Activated CD8-positive, alpha-beta T cell treated with anti-CD3 and anti-CD28 coated beads for 36 hours (primary cell): ENCODE data around the gene SLC24A3. TPM values are rescaled to one million over a fixed set of nuclear protein-coding genes. Genes with fewer than 3 reads are reported as not detected.

ENCODE experiments used
- ATAC-seq: fragments of 200-7000 bp; cut with Tn5 transposase; one replicate; pipeline ENCODE4 v1.10.0; 2021; ENCODE audit warnings: mild to moderate bottlenecking, moderate library complexity
- CTCF ChIA-PET: fragments of 350-600 bp; sonication (Branson Sonifier 250); formaldehyde crosslinking; loops from one replicate; lab custom pipeline; 2021; ENCODE audit warnings: antibody characterized with exemption; lab: Charles Lee
- POLR2A ChIA-PET: fragments of 350-600 bp; sonication (Branson Sonifier 250); formaldehyde crosslinking; loops from one replicate; lab custom pipeline; 2021; ENCODE audit warnings: antibody characterized with exemption; lab: Charles Lee
- DNase-seq: peaks from one replicate; pipeline ENCODE4 v3.0.0-alpha.2; 2020
- H3K27ac Mint-ChIP-seq: one replicate; pipeline ENCODE4 v1.8.0; 2021; ENCODE audit warnings: mild to moderate bottlenecking, mixed read lengths
- H3K27me3 Mint-ChIP-seq: one replicate; pipeline ENCODE4 v1.8.0; 2021; ENCODE audit warnings: mixed read lengths
- H3K36me3 Mint-ChIP-seq: one replicate; pipeline ENCODE4 v1.8.0; 2021; ENCODE audit warnings: low read depth, mixed read lengths
- H3K4me1 Mint-ChIP-seq: one replicate; pipeline ENCODE4 v1.8.0; 2021; ENCODE audit warnings: low read depth, mixed read lengths
- H3K4me3 Mint-ChIP-seq: one replicate; pipeline ENCODE4 v1.8.0; 2021; ENCODE audit warnings: mild to moderate bottlenecking, moderate library complexity, mixed read lengths
- H3K9me3 Mint-ChIP-seq: one replicate; pipeline ENCODE4 v1.8.0; 2021; ENCODE audit warnings: mixed read lengths
- intact Hi-C: fragments of 100-400 bp; cut with micrococcal nuclease; formaldehyde crosslinking; loops from one replicate; pipeline ENCODE4 v1.10.0; 2022
- total RNA-seq, 2 experiments: library from RNA; stranded (reverse); gene quantifications; one replicate each; pipeline ENCODE4 v1.2.3, GENCODE V29; 2021
- TF ChIP-seq, protein P1 (sequence below): fragments of 200-600 bp; IDR thresholded peaks from one replicate; pipeline ENCODE4 v1.8.0; 2022; ENCODE audit warnings: antibody characterized with exemption, mild to moderate bottlenecking

The SLC24A3 gene
- total RNA-seq, 2 experiments from 2014 or later, result not detected

- Mint-ChIP-seq H3K27ac (no peak overlapping the region), H3K36me3 (no peaks in the 10 kb centered on the region), H3K9me3 (no peaks in the 10 kb centered on the region), H3K4me3 (no peak overlapping the region), H3K4me1 (no peaks in the 10 kb centered on the region), H3K27me3 (peaks cover 12% of the 10 kb centered on the region)
- CTCF ChIA-PET, result no interaction called here
- ATAC-seq (no peak), DNase-seq (no peak)
- POLR2A ChIA-PET, result no interaction called here
- intact Hi-C loops, result no loop called here
- TF ChIP-seq, protein P1, sequence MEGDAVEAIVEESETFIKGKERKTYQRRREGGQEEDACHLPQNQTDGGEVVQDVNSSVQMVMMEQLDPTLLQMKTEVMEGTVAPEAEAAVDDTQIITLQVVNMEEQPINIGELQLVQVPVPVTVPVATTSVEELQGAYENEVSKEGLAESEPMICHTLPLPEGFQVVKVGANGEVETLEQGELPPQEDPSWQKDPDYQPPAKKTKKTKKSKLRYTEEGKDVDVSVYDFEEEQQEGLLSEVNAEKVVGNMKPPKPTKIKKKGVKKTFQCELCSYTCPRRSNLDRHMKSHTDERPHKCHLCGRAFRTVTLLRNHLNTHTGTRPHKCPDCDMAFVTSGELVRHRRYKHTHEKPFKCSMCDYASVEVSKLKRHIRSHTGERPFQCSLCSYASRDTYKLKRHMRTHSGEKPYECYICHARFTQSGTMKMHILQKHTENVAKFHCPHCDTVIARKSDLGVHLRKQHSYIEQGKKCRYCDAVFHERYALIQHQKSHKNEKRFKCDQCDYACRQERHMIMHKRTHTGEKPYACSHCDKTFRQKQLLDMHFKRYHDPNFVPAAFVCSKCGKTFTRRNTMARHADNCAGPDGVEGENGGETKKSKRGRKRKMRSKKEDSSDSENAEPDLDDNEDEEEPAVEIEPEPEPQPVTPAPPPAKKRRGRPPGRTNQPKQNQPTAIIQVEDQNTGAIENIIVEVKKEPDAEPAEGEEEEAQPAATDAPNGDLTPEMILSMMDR, result no peak
Observed at GRCh38 chr20:19771031-19771430, 558.6 kb downstream of the SLC24A3 start.
